Thyroid gland (tissue), 4 donors: Measurements from ENCODE around the gene SMIM29. TPM values are rescaled to one million over a fixed set of nuclear protein-coding genes. Genes with fewer than 3 reads are reported as not detected.

Source experiments
- DNase-seq, 2 donors: peaks; one replicate each; pipeline ENCODE4 v3.0.0-alpha.2; 2019
- H3K27ac ChIP-seq, 3 donors: fragments of 200-600 bp; sonication (generic); 1 replicate in 2 of 3; 2 replicates in 1 of 3; pipeline ENCODE4 v1.5.1; 2016 to 2019; ENCODE audit warnings: mild to moderate bottlenecking in 1 of 3, moderate library complexity in 1 of 3
- H3K27me3 ChIP-seq: fragments of 200-600 bp; sonication (generic); one replicate; pipeline ENCODE4 v1.5.1; 2019
- H3K36me3 ChIP-seq, 2 donors: fragments of 200-600 bp; sonication (generic); one replicate each; pipeline ENCODE4 v1.5.1; 2016 to 2019
- H3K4me1 ChIP-seq, 2 donors: fragments of 200-600 bp; sonication (generic); one replicate each; pipeline ENCODE4 v1.5.1; 2017 to 2019
- H3K4me3 ChIP-seq, 3 donors: fragments of 200-600 bp; sonication (generic); replicated peaks in 1 of 3; 1 replicate in 2 of 3; 2 replicates in 1 of 3; pipeline ENCODE4 v1.5.1; 2016; ENCODE audit warnings: mild to moderate bottlenecking in 1 of 3
- H3K9me3 ChIP-seq: fragments of 200-600 bp; sonication (generic); one replicate; pipeline ENCODE4 v1.5.1; 2017
- POLR2A ChIP-seq, 2 donors: fragments of 450-650 bp; IDR thresholded peaks; one replicate each; pipeline ENCODE4 v1.6.1; 2017; ENCODE audit warnings: antibody characterized with exemption in 2 of 2, mild to moderate bottlenecking in 2 of 2, moderate library complexity in 1 of 2
- WGBS, 2 donors: methylation state at CpG; one replicate each; pipeline ENCODE4 v1.1.5; 2017; 5-methylcytosine and 5-hydroxymethylcytosine counted together
- intact Hi-C: fragments of 100-400 bp; cut with DNase I; formaldehyde crosslinking; loops from one replicate; pipeline ENCODE4 v1.15.1; 2023
- total RNA-seq, 4 donors: library from RNA; depleted of rRNA; stranded (reverse); fragments of >200 nt; gene quantifications; one replicate each; pipeline ENCODE4 v1.2.3, GENCODE V29; 2016
- TF ChIP-seq, protein P1 (sequence below), 6 experiments: fragments of 200-600 bp in 3 of 6; fragments of 450-650 bp in 3 of 6; sonication (generic) in 3 of 6; IDR thresholded peaks; one replicate each; pipeline ENCODE4 v1.5.1; 2016 to 2019; ENCODE audit warnings: antibody characterized with exemption in 6 of 6, mild to moderate bottlenecking in 2 of 6, inconsistent platforms in 1 of 6, moderate library complexity in 1 of 6

Gene SMIM29
- total RNA-seq, 4 donors from 2014 or later = 23.4 to 46.2 (median 31.1) TPM

GRCh38 chr6:34223956-34224940 lies 24.6 kb downstream of the SMIM29 start:
- peak; percentile 92 to 93 for DNase-seq
- Histone ChIP-seq H3K9me3 (no peaks in the 10 kb centered on the region), H3K27me3 (no peaks in the 10 kb centered on the region), H3K4me1 (peaks cover 6 to 12% of the 10 kb centered on the region in 2 donors), H3K36me3 (no peaks in the 10 kb centered on the region), H3K27ac (peak overlapping the region; percentile 56 to 97 (median 96)), H3K4me3 (peak overlapping the region in 2 of 3 donors; percentile 2 to 58)
- TF ChIP-seq, protein P1, sequence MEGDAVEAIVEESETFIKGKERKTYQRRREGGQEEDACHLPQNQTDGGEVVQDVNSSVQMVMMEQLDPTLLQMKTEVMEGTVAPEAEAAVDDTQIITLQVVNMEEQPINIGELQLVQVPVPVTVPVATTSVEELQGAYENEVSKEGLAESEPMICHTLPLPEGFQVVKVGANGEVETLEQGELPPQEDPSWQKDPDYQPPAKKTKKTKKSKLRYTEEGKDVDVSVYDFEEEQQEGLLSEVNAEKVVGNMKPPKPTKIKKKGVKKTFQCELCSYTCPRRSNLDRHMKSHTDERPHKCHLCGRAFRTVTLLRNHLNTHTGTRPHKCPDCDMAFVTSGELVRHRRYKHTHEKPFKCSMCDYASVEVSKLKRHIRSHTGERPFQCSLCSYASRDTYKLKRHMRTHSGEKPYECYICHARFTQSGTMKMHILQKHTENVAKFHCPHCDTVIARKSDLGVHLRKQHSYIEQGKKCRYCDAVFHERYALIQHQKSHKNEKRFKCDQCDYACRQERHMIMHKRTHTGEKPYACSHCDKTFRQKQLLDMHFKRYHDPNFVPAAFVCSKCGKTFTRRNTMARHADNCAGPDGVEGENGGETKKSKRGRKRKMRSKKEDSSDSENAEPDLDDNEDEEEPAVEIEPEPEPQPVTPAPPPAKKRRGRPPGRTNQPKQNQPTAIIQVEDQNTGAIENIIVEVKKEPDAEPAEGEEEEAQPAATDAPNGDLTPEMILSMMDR (IDR thresholded peaks at IDR 0.05) = no peak
- TF ChIP-seq POLR2A (IDR thresholded peaks at IDR 0.05) = peak in 1 of 2 donors; percentile 93
- WGBS, 2 donors = 9 to 10% methylated on average over 18 to 19 of the region's 55 CpGs
- intact Hi-C loops = no loop called here

DNA sequence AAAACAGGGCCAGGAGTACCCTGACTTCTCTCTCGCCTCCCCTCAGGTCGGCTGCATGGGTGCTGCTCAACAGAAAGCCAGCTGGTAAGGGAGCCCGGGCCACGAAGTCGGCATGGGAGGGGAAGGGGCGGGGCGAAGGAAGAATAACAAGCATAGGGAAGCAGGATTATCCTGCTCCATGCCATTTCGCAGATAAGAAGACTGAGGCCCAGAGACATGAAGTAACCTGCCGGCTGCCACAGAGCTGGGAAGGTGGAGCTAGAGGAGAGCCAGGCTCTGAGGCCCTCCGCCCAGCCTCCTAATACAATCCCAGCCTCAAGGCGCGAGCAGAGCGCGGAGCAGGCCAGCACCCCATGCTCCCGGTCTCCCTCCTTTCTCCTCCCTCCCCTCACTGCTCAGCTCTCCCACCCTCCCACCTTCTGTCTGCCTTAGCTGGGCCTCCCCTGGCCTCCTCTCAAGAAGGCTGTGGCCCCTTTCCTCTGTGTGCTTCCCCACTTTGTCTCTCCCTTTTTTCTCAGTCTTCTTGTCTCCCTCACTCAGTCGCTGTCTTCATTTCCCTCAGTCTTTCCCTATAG lies 25.3 kb downstream of the SMIM29 start:
- intact Hi-C loops = no loop called here
- DNase-seq = peak; percentile 19 to 24
- H3K4me3 ChIP-seq = no peak overlapping the region

DNA sequence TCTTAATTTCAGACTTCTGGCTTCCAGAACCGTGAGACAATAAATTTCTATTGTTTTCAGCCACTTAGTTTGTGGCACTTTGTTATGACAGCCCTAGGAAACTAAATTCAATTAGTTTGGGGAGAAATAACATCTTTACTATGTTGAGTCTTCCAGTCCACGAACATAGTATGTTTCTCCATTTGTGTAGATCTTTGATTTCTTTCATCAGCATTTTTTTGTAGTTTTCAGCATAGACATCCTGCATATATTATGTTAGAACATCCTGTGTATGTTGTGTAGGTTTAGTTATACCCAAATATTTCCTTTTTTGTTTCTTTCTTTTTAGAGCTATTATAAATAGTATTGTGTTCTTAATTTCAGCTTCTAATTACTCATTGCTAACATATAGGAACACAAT lies 30.1 kb downstream of the SMIM29 start:
- intact Hi-C loops = no loop called here
- Histone ChIP-seq H3K27ac (no peak overlapping the region), H3K4me1 (peaks cover 6 to 7% of the 10 kb centered on the region in 2 donors), H3K36me3 (no peaks in the 10 kb centered on the region), H3K4me3 (no peak overlapping the region), H3K9me3 (no peaks in the 10 kb centered on the region), H3K27me3 (no peaks in the 10 kb centered on the region)
- TF ChIP-seq, protein P1 (IDR thresholded peaks at IDR 0.05) = no peak
- TF ChIP-seq POLR2A (IDR thresholded peaks at IDR 0.05) = no peak
- DNase-seq = no peak
- WGBS, 2 donors = 61 to 67% methylated on average over 2 of the region's 2 CpGs

More for the DNA sequence above, 25.3 kb downstream of the SMIM29 start:
- WGBS, 2 donors = 16 to 19% methylated on average over 16 of the region's 16 CpGs
- H3K27me3 ChIP-seq = no peaks in the 10 kb centered on the region
- peaks cover 6 to 12% of the 10 kb centered on the region in 2 donors for H3K4me1 ChIP-seq
- H3K36me3 ChIP-seq = no peaks in the 10 kb centered on the region
- no peaks in the 10 kb centered on the region for H3K9me3 ChIP-seq
- H3K27ac ChIP-seq = peak overlapping the region in 2 of 3 donors; percentile 21 to 41
- no peak for TF ChIP-seq POLR2A (IDR thresholded peaks at IDR 0.05)
- TF ChIP-seq, protein P1 (IDR thresholded peaks at IDR 0.05) = no peak

- no peak overlapping the region for H3K27ac ChIP-seq
- 92 to 95% methylated on average over 4 of the region's 4 CpGs for WGBS, 2 donors
- H3K9me3 ChIP-seq = no peaks in the 10 kb centered on the region
- intact Hi-C loops = no loop called here
- no peak for DNase-seq
- TF ChIP-seq, protein P1 (IDR thresholded peaks at IDR 0.05) = no peak
- TF ChIP-seq POLR2A (IDR thresholded peaks at IDR 0.05) = no peak
- no peaks in the 10 kb centered on the region for H3K36me3 ChIP-seq
- H3K27me3 ChIP-seq = no peaks in the 10 kb centered on the region
- no peaks in the 10 kb centered on the region for H3K4me1 ChIP-seq
- no peak overlapping the region for H3K4me3 ChIP-seq
Observed at GRCh38 chr6:34213772-34214171, 35.0 kb downstream of the SMIM29 start.
